ENCODE results near the gene TMBIM1.
"Not testable (repeated sequence)": the region's sequence is repeated elsewhere in the genome, so short reads cannot be mapped to it uniquely, and the experiment has no call there.

TMBIM1 gene

DNA sequence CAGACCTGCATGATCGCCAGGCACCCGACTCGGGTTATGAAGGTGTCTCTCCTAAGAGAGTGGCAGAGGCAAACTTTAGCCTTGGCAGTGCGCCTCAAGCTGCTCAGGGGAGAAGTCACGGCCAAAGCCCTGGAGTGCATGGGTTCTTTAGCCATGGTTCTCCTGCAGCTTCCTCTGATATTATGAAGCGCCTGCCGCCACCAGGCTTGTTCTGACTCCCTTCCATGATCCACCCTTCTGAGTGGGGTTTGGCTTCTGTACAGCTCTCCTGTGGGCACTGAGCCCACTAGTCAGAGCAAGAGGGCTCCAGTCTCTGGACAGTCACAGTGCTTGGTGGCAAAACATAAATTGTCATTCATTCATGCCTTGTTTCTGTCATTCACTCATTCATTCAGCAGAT is 25.9 kb upstream of the TMBIM1 start:
- DNase-seq (ENCODE audit: low read depth): no peak

DNA sequence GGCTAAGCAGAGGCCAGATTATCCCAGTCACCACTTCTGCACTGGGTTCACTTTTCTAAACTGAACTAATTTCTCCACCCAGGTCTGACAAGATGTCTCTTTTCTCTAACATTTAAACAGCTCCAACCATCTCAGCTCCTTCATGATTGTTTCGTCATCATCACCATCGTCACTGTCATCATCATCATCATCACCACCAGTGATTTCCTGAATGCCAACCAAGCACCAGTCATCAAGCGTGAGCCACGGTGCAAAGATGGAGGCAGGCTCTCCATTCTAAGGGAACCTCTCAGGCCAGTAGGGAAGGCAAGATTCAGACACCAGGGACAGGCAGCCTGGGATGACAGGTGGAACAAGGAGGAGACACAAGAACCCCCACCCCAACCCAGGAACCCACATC is 25.5 kb upstream of the TMBIM1 start:
- DNase-seq (ENCODE audit: low read depth): no peak

DNA sequence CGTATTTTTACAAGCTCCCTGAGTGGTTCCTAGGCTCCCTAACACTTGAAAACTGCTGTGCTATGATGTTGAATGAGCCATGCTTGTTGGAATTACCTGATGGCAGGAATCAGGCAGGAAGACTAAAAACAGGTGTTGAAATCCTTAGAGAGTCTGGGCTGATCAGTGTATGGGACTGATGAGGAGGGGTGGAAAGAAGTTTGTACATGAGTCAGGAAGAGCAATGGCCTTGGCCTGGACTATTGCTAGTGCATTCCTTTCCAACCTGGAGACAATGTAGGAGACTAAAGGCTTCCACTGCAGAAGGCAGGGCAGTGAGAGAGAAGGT is 25.0 kb upstream of the TMBIM1 start:
- no peak for DNase-seq (ENCODE audit: low read depth)

DNA sequence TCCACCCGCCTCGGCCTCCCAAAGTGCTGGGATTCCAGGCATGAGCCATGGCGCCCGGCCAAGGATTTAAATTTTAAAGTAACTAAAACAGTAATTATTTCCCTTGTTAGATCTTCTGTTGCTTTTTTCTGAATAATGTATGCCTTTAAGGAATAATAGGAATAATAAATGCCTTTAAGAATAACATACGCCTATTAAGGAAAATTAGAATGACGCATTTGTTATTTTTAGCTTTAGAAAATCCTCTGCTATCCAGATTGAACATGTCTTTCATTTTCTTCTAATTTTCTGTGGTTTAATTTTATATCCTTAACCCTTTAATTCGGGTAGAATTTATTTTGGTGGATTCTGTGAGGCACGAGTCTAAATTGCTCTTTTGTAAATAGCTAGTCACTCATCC is 23.1 kb upstream of the TMBIM1 start:
- DNase-seq (ENCODE audit: low read depth): no peak

DNA sequence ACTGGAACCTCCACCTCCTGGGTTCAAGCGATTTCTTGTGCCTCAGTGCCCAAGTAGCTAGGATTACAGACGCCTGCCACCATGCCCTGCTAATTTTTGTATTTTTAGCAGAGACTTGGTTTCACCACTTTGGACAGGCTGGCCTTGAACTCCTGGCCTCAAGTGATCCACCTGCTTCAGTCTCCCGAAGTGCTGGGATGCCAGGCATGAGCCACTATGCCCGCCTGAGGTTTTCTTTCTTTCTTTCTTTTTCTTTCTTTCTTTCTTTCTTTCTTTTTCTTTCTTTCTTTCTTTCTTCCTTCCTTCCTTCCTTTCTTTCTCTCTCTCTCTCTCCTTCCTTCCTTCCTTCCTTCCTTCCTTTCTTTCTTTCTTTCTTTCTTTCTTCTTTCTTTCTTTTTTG is 22.5 kb upstream of the TMBIM1 start:
- DNase-seq (ENCODE audit: low read depth): not testable (repeated sequence)

DNA sequence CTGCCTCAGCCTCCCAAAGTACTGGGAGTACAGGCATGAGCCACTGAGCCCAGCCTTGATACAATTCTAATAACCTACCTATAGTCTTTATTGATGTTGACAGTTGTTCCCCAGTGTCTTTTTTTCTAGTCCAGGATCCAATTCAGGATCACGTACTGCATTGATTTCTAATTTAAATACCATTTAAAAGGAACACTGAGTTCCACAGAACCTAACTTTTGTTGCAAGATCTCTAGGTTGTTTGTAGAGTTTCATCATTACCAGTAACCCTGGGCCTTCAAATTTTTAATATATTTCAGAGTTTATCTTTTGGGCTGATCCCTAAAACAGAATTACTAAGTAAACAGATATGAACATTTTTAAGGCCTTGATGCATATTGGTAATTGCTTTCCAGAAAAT is 21.1 kb upstream of the TMBIM1 start:
- DNase-seq (ENCODE audit: low read depth): no peak

DNA sequence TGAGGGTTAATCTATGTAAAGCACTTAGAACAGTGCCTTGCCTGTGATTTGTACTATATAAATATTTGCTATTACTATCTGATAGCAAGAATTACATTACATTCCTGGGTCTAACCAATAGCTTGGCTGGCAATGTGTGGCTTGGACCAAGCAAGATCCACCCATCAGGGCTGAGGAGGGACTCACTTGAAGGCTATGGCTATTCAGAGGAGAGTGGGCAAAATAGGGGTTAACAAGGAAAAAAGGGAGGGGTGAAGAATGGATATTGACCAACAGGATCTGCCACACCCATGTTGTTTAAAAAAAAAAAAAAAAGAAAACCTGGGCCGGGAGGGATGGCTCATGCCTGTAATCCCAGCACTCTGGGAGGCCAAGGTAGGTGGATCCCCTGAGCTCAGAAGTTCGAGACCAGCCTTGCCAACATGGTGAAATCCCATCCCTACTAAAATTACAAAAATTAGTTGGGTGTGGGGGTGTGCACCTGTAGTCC is 20.0 kb upstream of the TMBIM1 start:
- DNase-seq (ENCODE audit: low read depth): no peak

DNA sequence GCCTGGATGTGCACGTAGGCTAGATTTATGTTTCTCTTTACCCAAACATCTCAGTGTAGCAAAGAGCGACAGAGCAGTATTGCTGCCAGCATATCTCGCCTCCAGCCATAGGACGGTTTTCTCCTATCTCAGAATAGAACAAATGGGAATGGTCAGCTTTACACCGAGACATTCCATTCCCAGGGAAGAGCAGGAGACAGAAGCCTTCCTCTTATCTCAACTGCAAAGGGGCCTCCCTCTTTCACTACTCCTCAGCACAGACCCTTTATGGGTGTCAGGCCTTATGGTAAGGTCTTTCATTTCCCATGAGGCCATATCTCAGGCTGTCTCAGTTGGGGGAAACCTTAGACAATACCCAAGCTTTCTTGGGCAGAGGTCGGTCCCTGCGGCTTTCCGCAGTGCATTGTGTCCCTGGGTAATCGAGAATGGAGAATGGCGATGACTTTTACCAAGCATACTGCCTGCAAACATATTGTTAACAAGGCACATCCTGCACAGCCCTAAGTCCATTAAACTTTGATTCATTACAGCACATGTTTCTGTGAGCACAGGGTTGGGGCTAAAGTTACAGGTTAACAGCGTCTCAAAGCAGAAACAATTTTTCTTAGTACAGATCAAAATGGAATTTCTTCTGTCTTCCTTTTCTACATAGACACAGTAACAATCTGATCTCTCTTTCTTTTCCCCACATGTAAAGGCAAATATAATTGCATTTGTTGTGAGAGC is 19.4 kb upstream of the TMBIM1 start:
- DNase-seq (ENCODE audit: low read depth): not testable (repeated sequence)

DNA sequence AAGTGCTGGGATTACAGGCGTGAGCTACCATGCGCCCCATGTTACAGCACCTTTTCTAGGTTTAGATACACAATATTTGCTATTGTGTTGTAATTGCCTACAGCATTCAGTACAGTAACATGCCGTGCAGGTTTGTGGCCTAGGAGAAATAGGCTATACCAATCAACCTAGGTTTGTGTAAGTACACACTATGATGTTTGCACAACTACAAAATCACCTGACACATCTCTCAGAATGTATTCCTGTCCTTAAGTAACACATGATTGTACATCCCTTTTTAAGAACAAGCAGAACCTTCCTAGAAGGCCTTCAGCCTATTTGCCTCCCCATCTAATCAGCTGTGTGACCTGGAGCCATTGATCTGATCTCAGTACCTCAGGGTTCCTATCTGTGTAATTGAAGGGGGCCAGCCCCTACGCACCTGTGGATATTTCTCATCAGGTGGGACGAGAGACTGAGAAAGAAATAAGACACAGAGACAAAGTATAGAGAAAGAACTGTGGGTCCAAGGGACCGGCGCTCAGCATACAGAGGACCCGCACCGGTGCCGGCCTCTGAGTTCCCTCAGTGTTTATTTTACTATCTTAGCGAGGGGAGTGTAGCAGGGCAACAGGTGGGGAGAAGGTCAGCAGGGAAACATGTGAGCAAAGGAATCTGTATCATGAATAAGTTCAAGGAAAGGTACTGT is 18.7 kb upstream of the TMBIM1 start:
- DNase-seq (ENCODE audit: low read depth): no peak

DNA sequence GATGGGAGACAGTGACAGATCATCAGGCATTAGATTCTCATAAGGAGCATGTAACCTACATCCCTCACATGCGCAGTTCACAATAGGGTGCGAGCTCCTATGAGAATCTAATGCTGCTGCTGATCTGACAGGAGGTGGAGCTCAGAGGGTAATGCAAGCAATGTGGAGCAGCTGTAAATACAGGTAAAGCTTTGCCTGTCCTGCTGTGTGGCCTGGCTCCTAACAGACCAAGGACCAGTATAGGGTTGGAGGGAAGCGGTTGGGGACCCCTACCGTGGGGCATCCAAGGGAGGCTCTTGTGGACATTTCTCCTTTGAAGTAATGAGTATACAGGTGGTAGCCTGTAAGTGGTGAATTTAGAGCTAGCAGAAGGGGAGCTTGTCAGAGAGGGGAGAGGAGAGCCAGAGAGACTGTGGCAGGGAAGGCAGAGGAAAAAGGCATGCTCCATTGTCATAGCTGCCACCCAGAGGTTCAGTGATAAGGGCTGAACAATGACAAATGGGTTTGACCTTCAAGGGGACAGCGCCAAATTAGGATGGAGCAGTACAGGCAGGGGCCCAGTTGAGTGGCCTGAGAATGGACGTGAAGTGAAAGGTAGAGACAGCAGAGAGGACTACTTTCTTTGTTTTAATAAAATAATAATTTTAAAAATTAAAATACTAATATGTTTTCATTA is 15.2 kb upstream of the TMBIM1 start:
- no peak for DNase-seq (ENCODE audit: low read depth)

DNA sequence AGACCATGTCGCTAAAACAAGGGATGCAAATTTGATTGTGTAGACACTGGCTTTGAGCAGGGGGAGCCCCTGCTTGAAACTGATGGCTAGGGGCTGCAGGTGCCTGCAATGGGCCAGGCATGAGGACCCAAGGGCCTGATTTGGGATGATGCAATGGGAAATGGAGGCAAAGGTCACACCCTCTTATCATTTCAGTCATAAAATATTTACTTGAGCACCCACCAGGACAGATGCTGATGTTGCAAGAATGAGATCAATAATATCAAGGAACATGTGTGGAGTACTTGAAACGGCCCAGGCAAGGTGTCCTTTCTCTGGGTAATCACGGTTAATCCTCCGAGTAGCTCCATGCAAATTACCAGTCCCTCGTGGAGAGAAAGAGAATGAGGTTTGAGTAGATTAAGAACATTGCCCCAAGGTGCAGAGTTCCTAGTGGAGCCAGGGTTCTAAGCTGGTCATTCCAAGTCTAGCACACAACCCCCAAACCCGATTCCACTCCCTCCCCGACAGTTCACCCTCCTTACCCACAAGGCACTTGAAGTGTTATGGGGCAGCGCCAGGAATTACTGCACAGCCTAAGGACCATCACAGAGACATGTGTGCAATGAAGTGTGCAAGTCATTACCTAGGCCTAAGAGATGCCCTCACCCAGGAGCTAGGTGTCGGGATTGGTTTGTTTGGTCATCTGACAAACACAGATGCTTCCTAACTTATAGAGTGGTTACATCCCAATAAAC is 14.0 kb upstream of the TMBIM1 start:
- DNase-seq (ENCODE audit: low read depth): no peak

DNA sequence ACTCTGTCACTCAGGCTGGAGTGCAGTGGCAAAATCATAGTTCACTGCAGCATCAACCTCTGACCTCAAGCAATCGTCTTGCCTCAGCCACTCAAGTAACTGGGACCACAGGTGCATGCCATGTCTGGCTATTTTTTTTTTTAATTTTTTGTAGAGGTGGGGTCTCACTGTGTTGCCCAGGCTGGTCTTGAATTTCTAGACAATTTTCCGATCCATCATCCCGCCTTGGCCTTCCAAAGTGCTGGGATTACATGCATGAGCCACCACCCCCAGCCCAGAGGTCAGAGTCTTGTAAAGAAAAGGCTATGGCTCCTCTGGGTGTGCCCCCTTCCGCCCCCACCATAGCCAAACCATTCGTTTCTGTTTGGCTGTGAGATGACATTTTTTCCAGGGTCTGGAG is 13.1 kb upstream of the TMBIM1 start:
- DNase-seq (ENCODE audit: low read depth): no peak

DNA sequence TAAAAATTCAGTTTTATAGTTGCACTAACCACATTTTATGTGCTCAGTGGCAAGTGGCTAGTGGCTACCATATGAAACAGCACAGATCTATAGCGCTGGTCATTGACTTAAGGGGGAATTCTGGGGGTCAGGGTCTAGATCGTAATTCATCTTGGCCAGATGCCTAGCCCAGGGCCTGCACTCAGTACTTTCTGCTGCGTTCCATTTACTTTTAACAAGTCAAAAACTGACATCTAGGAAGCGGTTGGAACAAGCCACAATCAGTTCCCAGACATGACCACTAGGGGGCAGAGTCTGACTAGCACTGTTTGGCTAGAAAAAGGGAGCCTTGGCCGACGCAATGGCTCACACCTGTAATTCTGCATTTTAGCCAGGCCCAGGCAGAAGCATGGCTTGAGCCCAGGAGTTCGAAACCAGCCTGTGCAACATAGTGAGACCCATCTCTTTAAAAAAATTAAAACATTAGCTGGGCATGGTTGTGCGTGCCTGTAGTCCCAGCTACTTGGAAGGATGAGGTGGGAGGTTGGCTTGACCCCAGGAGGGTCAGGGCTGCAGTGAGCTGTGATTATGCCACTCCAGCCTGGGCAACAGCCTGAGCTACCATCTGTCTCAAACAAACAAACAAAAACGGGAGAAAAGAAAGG is 9.0 kb upstream of the TMBIM1 start:
- peak; percentile 73 for DNase-seq (ENCODE audit: low read depth)

DNA sequence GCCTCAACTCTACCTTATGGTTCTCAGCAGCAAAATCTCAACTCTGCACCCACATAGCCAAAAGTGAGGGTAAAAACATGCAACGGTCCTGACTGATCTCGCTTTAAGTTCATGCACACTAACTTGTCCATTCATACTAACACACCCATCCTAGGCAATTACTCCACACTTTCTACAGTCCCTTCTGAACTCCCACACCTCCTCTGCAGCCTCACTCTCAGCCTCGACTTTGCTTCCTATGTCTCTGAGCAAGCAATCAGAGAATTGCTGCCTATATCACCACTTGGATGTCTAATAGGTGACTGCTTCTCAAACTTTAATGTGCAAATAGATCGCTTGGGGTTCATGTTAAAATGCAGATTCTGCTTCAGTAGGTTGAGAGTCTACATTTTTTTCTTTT is 7.8 kb upstream of the TMBIM1 start:
- no peak for DNase-seq (ENCODE audit: low read depth)

DNA sequence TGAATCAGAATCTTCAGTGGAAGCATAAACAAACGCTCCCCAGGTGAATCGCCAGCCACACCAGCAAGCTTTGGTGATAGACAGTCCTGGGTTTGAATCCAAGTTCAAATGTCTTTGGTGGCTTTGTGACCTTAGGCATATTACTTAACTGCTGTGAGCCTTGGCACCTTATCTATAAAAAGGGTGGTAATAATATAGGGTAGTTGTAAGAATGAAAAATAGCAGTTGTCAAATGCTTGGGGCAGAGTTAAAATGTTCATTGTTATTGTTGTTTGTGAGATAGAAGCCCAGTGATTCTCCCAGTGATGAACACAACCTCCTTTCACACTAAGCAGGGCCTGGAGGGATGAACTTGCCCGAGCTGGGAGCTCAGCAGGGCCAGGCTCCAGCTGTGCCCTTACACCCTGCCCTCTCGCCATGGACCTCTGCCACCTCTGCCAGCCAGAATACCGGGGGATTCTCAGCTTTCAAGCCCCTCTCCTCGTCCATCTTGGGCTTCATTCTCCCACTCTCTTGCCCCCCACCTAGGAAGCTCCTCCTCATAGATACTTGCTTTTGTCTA is 6.1 kb upstream of the TMBIM1 start:
- no peak for DNase-seq (ENCODE audit: low read depth)

DNA sequence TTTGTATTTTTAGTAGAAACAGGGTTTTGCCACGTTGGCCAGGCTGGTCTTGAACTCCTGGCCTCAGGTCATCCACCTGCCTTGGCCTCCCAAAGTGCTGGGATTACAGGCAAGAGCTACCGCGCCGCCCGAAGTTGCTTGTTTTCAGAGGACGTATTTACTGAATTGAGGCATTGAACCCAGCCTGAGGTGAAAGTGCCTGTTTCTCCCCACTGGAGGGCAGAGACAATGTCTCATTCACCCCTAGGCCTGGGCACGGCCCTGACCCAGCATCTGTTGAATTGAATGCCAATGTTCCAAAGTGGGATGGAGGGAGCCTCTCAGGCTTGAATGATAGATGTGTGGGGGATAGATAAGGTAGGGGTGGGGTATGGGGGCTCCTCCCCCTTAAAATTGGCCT is 4.5 kb upstream of the TMBIM1 start:
- DNase-seq (ENCODE audit: low read depth): no peak

DNA sequence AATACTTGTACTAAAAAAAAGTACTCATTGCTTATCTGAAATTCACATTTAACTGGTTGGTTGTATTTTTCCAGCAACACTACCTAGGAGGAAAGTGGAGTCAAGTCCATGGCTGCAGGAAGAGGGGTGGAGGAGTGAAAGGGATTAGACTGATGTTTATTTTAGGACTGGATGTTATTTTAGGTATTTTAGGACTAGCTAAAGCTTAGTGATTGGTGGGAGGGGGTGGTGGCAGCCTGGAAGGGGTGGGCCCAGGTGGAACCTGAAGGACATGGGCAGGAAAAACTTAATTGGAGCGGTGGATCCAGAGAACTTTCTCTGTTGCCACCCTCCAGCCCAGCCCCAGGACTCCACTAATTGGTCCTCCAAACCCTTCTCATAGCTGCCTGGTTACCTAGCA is 3.9 kb upstream of the TMBIM1 start:
- no peak for DNase-seq (ENCODE audit: low read depth)

DNA sequence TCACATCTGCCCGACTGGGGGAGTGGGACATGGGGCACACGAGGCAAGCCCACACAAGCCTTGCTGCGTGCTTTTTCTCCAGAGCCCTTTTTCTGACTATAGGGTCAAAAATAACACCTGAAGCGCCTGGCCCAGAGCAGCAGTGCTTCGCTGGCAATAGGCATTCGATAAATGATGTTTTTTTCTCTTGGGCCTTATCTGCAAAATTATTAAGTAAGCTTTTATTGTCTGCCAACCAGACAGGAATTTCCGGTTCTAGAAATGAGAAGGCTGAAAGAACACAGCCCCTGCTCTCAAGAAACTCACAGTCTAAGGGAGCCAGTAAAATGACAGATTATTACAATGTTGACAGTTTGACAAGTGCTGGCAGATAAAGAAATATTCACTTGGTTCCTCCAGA is 2.7 kb upstream of the TMBIM1 start:
- no peak for DNase-seq (ENCODE audit: low read depth)

DNA sequence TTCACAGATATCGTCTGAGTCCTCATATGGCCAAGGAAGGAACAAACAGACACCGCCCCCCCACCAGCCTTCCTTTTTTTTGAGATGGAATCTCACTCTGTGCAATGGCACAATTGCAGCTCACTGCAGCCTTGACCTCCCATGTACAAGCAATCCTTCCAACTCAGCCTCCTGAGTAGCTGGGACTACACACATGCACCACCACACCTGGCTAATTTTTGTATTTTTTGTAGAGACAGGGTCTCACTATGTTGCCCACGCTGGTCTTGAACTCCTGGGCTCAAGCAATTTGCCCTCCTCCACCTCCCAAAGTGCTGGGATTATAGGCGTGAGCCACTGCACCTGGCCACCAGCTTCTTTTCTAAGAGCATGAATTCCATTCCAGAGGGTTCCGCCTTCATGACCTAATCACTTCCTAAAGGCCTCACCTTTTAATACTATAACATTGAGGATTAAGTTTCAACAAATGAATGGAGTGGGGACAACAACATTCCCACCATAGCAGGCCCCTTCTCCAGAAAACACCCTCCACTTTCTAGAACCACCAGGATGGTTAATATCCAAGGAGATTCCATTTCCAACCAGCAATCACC is 2.2 kb upstream of the TMBIM1 start:
- no peak for DNase-seq (ENCODE audit: low read depth)

DNA sequence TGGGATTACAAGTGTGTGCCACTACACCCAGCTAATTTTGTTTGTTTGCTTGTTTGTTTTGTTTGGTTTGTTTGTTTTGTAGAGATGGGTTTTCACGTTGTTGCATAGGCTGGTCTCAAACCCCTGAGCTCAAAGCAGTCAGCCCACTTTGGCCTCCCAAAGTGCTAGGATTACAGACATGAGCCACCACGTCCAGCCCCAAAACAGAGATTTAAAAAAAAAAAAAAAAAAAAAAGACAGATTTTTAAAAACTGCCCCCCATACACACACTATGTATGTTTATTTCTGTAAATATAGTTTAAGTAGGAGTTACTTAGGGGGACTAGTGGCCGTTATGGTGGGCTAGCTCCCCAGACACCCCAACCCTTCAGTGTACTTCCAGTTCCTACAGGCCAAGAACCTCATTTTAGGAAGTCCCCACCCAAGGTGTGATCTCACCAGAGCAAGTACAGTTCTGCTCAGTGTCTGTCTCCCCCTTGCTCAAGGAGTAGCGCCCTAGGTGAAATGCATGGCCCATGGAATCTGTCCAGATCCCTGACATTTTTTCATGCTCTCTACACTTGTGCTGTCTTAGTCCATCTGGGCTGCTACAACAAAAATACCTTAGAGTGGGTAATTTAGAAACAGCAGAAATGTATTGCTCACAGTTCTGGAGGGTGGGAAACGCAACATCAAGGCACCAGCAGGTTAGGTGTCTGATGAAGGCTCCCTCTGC is 1.6 kb upstream of the TMBIM1 start:
- no peak for DNase-seq (ENCODE audit: low read depth)
